Measurements from ENCODE around the gene EMC1.

DNA sequence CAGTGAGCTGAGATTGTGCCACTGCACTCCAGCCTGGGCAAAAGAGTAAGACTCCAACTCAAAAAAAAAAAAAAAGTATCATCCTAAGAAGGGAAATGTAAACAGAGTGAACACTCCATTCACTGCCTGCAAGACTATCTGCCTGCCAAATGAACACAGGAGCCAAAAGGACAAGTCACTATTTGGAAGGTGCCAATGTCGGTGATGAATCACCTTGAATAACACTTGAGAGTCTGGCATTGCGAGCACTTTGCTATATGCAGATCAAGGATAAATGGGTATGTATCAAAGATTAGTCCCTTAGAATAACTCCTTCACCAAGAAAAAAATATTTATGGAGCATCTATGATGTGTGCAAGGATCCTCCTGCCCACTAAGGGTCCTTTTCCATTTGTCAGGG lies 47.9 kb downstream of the EMC1 start:
- TF ChIP-seq, protein P1, sequence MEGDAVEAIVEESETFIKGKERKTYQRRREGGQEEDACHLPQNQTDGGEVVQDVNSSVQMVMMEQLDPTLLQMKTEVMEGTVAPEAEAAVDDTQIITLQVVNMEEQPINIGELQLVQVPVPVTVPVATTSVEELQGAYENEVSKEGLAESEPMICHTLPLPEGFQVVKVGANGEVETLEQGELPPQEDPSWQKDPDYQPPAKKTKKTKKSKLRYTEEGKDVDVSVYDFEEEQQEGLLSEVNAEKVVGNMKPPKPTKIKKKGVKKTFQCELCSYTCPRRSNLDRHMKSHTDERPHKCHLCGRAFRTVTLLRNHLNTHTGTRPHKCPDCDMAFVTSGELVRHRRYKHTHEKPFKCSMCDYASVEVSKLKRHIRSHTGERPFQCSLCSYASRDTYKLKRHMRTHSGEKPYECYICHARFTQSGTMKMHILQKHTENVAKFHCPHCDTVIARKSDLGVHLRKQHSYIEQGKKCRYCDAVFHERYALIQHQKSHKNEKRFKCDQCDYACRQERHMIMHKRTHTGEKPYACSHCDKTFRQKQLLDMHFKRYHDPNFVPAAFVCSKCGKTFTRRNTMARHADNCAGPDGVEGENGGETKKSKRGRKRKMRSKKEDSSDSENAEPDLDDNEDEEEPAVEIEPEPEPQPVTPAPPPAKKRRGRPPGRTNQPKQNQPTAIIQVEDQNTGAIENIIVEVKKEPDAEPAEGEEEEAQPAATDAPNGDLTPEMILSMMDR (IDR thresholded peaks at IDR 0.05) = no peak
- TF ChIP-seq POLR2A (IDR thresholded peaks at IDR 0.05) = no peak
- TF ChIP-seq POLR2AphosphoS5 (IDR thresholded peaks at IDR 0.05) = peak; percentile 76
- TF ChIP-seq EP300 (IDR thresholded peaks at IDR 0.05) = no peak

Data from gastroesophageal sphincter (tissue), 3 donors.